ENCODE measurements around the gene AGAP1.

DNA sequence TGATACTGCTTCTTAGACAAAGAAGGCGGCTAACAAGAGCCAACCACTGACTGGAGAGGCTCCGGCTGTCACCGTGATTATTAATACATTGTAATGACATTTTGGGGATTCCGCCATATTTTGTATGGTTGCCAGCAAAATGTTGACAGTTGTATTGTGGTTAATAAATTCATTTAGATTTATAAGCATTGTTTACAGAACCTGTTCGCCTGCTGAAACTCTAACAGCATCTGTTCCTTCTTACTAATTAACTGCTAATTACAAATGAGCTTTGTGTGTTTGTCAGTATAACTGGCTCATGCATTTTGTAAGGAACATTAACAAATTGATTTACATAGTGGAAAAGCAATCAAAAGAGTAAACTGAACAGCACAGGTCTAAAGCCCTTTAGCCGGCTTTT, 342.0 kb downstream of the AGAP1 start:
- TF ChIP-seq POLR2AphosphoS5 (IDR thresholded peaks at IDR 0.05; ENCODE audit: low read depth, low read length) (no peak), TAF1 (IDR thresholded peaks at IDR 0.05; ENCODE audit: borderline replicate concordance, insufficient read depth, low read length) (no peak), SIN3A (IDR thresholded peaks at IDR 0.05; ENCODE audit: borderline replicate concordance, insufficient read depth, low read length) (no peak)
- TF ChIP-seq, protein P1, sequence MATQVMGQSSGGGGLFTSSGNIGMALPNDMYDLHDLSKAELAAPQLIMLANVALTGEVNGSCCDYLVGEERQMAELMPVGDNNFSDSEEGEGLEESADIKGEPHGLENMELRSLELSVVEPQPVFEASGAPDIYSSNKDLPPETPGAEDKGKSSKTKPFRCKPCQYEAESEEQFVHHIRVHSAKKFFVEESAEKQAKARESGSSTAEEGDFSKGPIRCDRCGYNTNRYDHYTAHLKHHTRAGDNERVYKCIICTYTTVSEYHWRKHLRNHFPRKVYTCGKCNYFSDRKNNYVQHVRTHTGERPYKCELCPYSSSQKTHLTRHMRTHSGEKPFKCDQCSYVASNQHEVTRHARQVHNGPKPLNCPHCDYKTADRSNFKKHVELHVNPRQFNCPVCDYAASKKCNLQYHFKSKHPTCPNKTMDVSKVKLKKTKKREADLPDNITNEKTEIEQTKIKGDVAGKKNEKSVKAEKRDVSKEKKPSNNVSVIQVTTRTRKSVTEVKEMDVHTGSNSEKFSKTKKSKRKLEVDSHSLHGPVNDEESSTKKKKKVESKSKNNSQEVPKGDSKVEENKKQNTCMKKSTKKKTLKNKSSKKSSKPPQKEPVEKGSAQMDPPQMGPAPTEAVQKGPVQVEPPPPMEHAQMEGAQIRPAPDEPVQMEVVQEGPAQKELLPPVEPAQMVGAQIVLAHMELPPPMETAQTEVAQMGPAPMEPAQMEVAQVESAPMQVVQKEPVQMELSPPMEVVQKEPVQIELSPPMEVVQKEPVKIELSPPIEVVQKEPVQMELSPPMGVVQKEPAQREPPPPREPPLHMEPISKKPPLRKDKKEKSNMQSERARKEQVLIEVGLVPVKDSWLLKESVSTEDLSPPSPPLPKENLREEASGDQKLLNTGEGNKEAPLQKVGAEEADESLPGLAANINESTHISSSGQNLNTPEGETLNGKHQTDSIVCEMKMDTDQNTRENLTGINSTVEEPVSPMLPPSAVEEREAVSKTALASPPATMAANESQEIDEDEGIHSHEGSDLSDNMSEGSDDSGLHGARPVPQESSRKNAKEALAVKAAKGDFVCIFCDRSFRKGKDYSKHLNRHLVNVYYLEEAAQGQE (IDR thresholded peaks at IDR 0.05; ENCODE audit: insufficient read depth in 1 of 2, low read depth in 2 of 2, low read length in 2 of 2): no peak
